Measurements from ENCODE around the gene KCNJ9. TPM values are rescaled to one million over a fixed set of nuclear protein-coding genes. Genes with fewer than 3 reads are reported as not detected.
"Not testable (repeated sequence)": the region's sequence is repeated elsewhere in the genome, so short reads cannot be mapped to it uniquely, and the experiment has no call there.

Gene KCNJ9
- not detected for total RNA-seq

- POLR2A ChIA-PET: no interaction called here
Observed at GRCh38 chr1:160081261-160081936, at the start of gene KCNJ9. Gene KCNJ9, plus strand, starts transcription at chr1:160081538. Its CDS starts 2,493 bp downstream, at chr1:160084031.

GRCh38 chr1:160032165-160032820 lies 49.0 kb upstream of the KCNJ9 start:
- Mint-ChIP-seq H3K4me1 (peaks cover 26% of the 10 kb centered on the region), H3K9me3 (no peaks in the 10 kb centered on the region)

More at GRCh38 chr1:160081261-160081936, at the start of gene KCNJ9:
- Mint-ChIP-seq H3K4me1 (peaks cover 14% of the 10 kb centered on the region), H3K4me3 (no peak within 1 kb of the TSS), H3K36me3 (ENCODE audit: low read depth) (no peaks in the 10 kb centered on the region), H3K27me3 (peaks cover 48% of the 10 kb centered on the region), H3K27ac (no peak within 1 kb of the TSS), H3K9me3 (no peaks in the 10 kb centered on the region)
- CTCF ChIA-PET: interaction anchor here (0.6 to 1.0 kb wide), 4 partner anchors 18 to 895 kb away, joined by 3 to 4 read pairs (median 4); no protein-coding TSS in a partner anchor
- no peak for DNase-seq

DNA sequence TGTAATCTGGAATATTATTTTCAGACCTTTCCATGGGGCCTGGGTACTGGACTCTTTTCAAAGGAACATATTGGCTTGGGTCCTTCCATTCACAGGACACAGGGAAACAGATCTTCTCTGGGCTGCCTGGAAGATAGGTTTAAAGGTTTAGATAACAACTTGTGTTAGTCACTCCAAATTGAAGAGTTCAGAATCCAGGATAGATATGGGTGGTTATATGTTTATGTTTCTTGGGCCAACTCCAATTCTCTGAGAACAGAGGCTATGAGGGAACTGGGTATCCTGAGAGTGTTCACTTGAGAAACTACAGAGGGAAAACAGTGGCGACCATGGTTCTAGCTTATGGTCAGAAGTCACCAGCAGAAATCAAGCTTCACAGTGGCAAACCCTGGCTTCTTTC lies 40.9 kb upstream of the KCNJ9 start:
- Mint-ChIP-seq H3K4me1 (no peaks in the 10 kb centered on the region), H3K27ac (no peak overlapping the region), H3K27me3 (peaks cover 14% of the 10 kb centered on the region), H3K9me3 (no peaks in the 10 kb centered on the region), H3K36me3 (ENCODE audit: low read depth) (no peaks in the 10 kb centered on the region), H3K4me3 (no peak overlapping the region)
- CTCF ChIA-PET: interaction anchor here (1.2 kb wide), 1 partner anchor 31 kb away, joined by 4 read pairs; no protein-coding TSS in a partner anchor
- POLR2A ChIA-PET: no interaction called here
- DNase-seq: no peak

More at GRCh38 chr1:160032165-160032820, 49.0 kb upstream of the KCNJ9 start:
- Mint-ChIP-seq H3K4me3 (peak overlapping the region; percentile 96), H3K27ac (peak overlapping the region; percentile 91), H3K27me3 (peaks cover 3% of the 10 kb centered on the region), H3K36me3 (ENCODE audit: low read depth) (peaks cover under 1% of the 10 kb centered on the region)
- POLR2A ChIA-PET: interaction anchor here (0.8 kb wide), 1 partner anchor 12 kb away, joined by 3 read pairs; no protein-coding TSS in a partner anchor
- no peak for DNase-seq
- CTCF ChIA-PET: interaction anchor here (1.1 to 3.6 kb wide), 6 partner anchors 14 to 105 kb away, joined by 3 to 20 read pairs (median 4); no protein-coding TSS in a partner anchor

GRCh38 chr1:160043543-160043942 lies 37.8 kb upstream of the KCNJ9 start:
- ChIA-PET POLR2A (interaction anchor here (1.0 kb wide), 1 partner anchor 11 kb away, joined by 3 read pairs; the partner anchor contains the start of gene PIGM), CTCF (no interaction called here)
- Mint-ChIP-seq H3K36me3 (ENCODE audit: low read depth) (no peaks in the 10 kb centered on the region), H3K27ac (no peak overlapping the region), H3K4me1 (peaks cover 13% of the 10 kb centered on the region), H3K9me3 (no peaks in the 10 kb centered on the region), H3K27me3 (peaks cover 19% of the 10 kb centered on the region), H3K4me3 (no peak overlapping the region)
- no peak for DNase-seq

DNA sequence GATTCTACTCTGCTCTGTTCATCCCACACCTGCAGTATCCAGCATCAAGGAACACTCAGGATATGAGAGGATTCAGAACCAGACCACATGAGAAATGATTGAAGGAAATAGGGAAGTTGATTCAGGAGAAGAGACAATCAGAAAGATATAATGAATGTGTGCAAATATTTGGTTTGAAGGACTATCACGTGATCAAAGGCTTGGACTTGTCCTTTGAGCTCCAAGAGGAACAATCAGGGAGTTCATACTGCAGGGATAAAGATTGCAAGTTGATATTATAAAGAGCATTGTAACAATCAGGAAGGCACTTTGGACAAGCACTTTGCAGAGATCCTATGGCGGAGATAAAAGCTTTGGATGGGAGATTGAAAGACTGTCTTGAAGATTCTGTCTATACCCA lies 35.7 kb upstream of the KCNJ9 start:
- POLR2A ChIA-PET: no interaction called here
- Mint-ChIP-seq H3K27me3 (peaks cover 25% of the 10 kb centered on the region), H3K4me1 (peaks cover 13% of the 10 kb centered on the region), H3K27ac (no peak overlapping the region), H3K4me3 (no peak overlapping the region), H3K36me3 (ENCODE audit: low read depth) (no peaks in the 10 kb centered on the region), H3K9me3 (no peaks in the 10 kb centered on the region)
- DNase-seq: no peak
- CTCF ChIA-PET: interaction anchor here (1.0 to 3.6 kb wide), 14 partner anchors 11 to 334 kb away, joined by 3 to 33 read pairs (median 9); partner anchors contain the start of genes KCNJ9 and PIGM

GRCh38 chr1:160046494-160047110 lies 34.7 kb upstream of the KCNJ9 start:
- ChIA-PET CTCF (interaction anchor here (0.5 to 3.6 kb wide), 23 partner anchors 10 to 927 kb away, joined by 3 to 33 read pairs (median 4); partner anchors contain the start of genes KCNJ9 and PIGM), POLR2A (no interaction called here)
- Mint-ChIP-seq H3K36me3 (ENCODE audit: low read depth) (no peaks in the 10 kb centered on the region), H3K4me1 (peaks cover 13% of the 10 kb centered on the region), H3K4me3 (peak overlapping the region; percentile 55), H3K27ac (peak overlapping the region; percentile 60), H3K27me3 (peaks cover 28% of the 10 kb centered on the region), H3K9me3 (no peaks in the 10 kb centered on the region)
- DNase-seq: peak; percentile 48

GRCh38 chr1:160047111-160047991 lies 34.0 kb upstream of the KCNJ9 start:
- peaks cover 13% of the 10 kb centered on the region for H3K4me1 Mint-ChIP-seq
- peak overlapping the region; percentile 55 for H3K4me3 Mint-ChIP-seq
- no peaks in the 10 kb centered on the region for H3K9me3 Mint-ChIP-seq
- ChIA-PET POLR2A (no interaction called here), CTCF (interaction anchor here (0.5 to 3.6 kb wide), 20 partner anchors 9 to 926 kb away, joined by 3 to 33 read pairs (median 4); partner anchors contain the start of gene PIGM)
- H3K27me3 Mint-ChIP-seq: peaks cover 34% of the 10 kb centered on the region
- H3K27ac Mint-ChIP-seq: peak overlapping the region; percentile 60
- no peak for DNase-seq
- no peaks in the 10 kb centered on the region for H3K36me3 Mint-ChIP-seq (ENCODE audit: low read depth)

- peaks cover 13% of the 10 kb centered on the region for H3K4me1 Mint-ChIP-seq
- POLR2A ChIA-PET: no interaction called here
- H3K4me3 Mint-ChIP-seq: no peak overlapping the region
- H3K27ac Mint-ChIP-seq: no peak overlapping the region
- no peaks in the 10 kb centered on the region for H3K36me3 Mint-ChIP-seq (ENCODE audit: low read depth)
- H3K9me3 Mint-ChIP-seq: no peaks in the 10 kb centered on the region
- H3K27me3 Mint-ChIP-seq: peaks cover 39% of the 10 kb centered on the region
- no peak for DNase-seq
- CTCF ChIA-PET: interaction anchor here (0.7 to 1.3 kb wide), 2 partner anchors 18 to 26 kb away, joined by 3 to 4 read pairs; no protein-coding TSS in a partner anchor
Observed at GRCh38 chr1:160048335-160048734, 33.0 kb upstream of the KCNJ9 start.

DNA sequence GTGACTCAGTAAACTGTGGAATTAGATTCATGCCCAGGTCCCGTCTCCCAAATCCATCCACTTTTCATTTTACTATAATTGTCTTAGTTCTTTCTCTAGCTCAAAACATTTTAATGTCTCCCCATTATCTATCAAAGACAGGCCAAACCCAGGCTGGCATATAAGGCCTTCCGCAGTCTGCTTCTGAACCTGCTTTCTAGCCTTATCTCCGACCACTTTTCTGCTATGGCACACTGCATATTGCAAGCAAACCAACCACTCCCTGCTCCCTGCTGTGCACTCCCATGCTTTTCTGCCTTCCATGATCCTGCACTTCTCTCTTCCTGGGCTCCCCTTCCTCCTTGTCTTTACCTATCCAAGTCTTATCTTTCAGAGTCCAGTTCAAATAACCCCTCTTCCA lies 32.2 kb upstream of the KCNJ9 start:
- POLR2A ChIA-PET: no interaction called here
- peaks cover 13% of the 10 kb centered on the region for H3K4me1 Mint-ChIP-seq
- no peaks in the 10 kb centered on the region for H3K36me3 Mint-ChIP-seq (ENCODE audit: low read depth)
- H3K27ac Mint-ChIP-seq: no peak overlapping the region
- peaks cover 40% of the 10 kb centered on the region for H3K27me3 Mint-ChIP-seq
- CTCF ChIA-PET: interaction anchor here (0.7 to 1.3 kb wide), 2 partner anchors 18 to 25 kb away, joined by 3 to 4 read pairs; no protein-coding TSS in a partner anchor
- no peaks in the 10 kb centered on the region for H3K9me3 Mint-ChIP-seq
- H3K4me3 Mint-ChIP-seq: no peak overlapping the region
- DNase-seq: no peak

DNA sequence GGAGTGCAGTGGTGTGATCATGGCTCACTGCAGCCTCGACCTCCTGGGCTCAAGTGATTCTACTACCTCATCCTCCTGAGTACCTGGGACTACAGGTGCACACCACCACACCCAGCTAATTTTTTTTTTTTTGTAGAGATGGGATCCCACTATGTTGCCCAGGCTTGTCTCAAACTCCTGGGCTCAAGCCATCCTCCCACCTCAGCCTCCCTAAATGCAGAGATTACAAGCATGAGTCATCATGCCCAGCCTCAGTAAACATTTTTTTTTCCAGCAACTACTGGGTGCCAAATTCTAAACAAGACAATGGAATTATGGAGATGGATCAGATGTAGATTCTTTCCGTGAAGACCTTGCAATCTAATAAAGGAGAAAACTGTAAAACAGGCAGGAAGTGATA lies 31.2 kb upstream of the KCNJ9 start:
- H3K27ac Mint-ChIP-seq; H3K9me3 Mint-ChIP-seq; H3K4me3 Mint-ChIP-seq; POLR2A ChIA-PET; DNase-seq; H3K36me3 Mint-ChIP-seq (ENCODE audit: low read depth): not testable (repeated sequence)
- CTCF ChIA-PET: interaction anchor here (0.7 to 1.0 kb wide), 2 partner anchors 17 to 41 kb away, joined by 3 read pairs; no protein-coding TSS in a partner anchor
- H3K27me3 Mint-ChIP-seq: peaks cover 32% of the 10 kb centered on the region
- peaks cover 13% of the 10 kb centered on the region for H3K4me1 Mint-ChIP-seq

GRCh38 chr1:160050619-160051018 lies 30.7 kb upstream of the KCNJ9 start:
- Mint-ChIP-seq H3K4me3 (no peak overlapping the region), H3K36me3 (ENCODE audit: low read depth) (no peaks in the 10 kb centered on the region), H3K27ac (no peak overlapping the region), H3K4me1 (peaks cover 13% of the 10 kb centered on the region), H3K9me3 (no peaks in the 10 kb centered on the region), H3K27me3 (peaks cover 29% of the 10 kb centered on the region)
- ChIA-PET CTCF (interaction anchor here (0.7 to 1.2 kb wide), 3 partner anchors 9 to 41 kb away, joined by 3 to 4 read pairs (median 3); no protein-coding TSS in a partner anchor), POLR2A (no interaction called here)
- no peak for DNase-seq

- ChIA-PET POLR2A (no interaction called here), CTCF (interaction anchor here (1.2 to 4.6 kb wide), 3 partner anchors 22 to 33 kb away, joined by 3 to 20 read pairs (median 6); no protein-coding TSS in a partner anchor)
- no peaks in the 10 kb centered on the region for H3K4me1 Mint-ChIP-seq
- H3K9me3 Mint-ChIP-seq: no peaks in the 10 kb centered on the region
- no peaks in the 10 kb centered on the region for H3K36me3 Mint-ChIP-seq (ENCODE audit: low read depth)
- H3K27ac Mint-ChIP-seq: no peak overlapping the region
- no peak for DNase-seq
- peaks cover 45% of the 10 kb centered on the region for H3K27me3 Mint-ChIP-seq
- H3K4me3 Mint-ChIP-seq: no peak overlapping the region
Observed at GRCh38 chr1:160052936-160053335, 28.4 kb upstream of the KCNJ9 start.
